Measurements from ENCODE around the gene NFKBIB.

Gene NFKBIB

GRCh38 chr19:38958301-38958700 lies 58.5 kb downstream of the NFKBIB start:
- H2AFZ ChIP-seq (ENCODE audit: low read depth, low read length), result no peak overlapping the region
- peaks cover 47% of the 10 kb centered on the region for H3K36me3 ChIP-seq (replicated peaks; ENCODE audit: low read depth, low read length)
- H3K79me2 ChIP-seq (ENCODE audit: low read length), result peaks cover 32% of the 10 kb centered on the region
- H3K9ac ChIP-seq (ENCODE audit: low read length), result no peak overlapping the region
- H3K27me3 ChIP-seq (ENCODE audit: low read depth, low read length), result no peaks in the 10 kb centered on the region
- no peak overlapping the region for H3K4me3 ChIP-seq (ENCODE audit: low read length)
- no peak overlapping the region for H3K4me2 ChIP-seq (ENCODE audit: low read length)
- H3K9me3 ChIP-seq (ENCODE audit: insufficient read depth, low read length), result no peaks in the 10 kb centered on the region
- no peak overlapping the region for H3K27ac ChIP-seq (ENCODE audit: low read length)
- H3K4me1 ChIP-seq (ENCODE audit: low read length), result peaks cover 10% of the 10 kb centered on the region
- H4K20me1 ChIP-seq (ENCODE audit: insufficient read depth, low read length), result peaks cover 17% of the 10 kb centered on the region
- no peak for TF ChIP-seq EZH2phosphoT487 (IDR thresholded peaks at IDR 0.05; ENCODE audit: low read depth)
- TF ChIP-seq CTCF (IDR thresholded peaks at IDR 0.05; ENCODE audit: low read depth, low read length), result no peak
